HepG2 (cell line): ENCODE results near the gene GLDN. TPM values are rescaled to one million over a fixed set of nuclear protein-coding genes. Genes with fewer than 3 reads are reported as not detected.

Experiments used
- ATAC-seq: fragments of 200-7000 bp; cut with Tn5 transposase; 3 replicates; pipeline ENCODE4 v1.9.1; 2020; ENCODE audit warnings: mild to moderate bottlenecking, moderate library complexity
- BruUV-seq: library from RNA; stranded (reverse); fragments of 400-500 nt; replicated peaks from 2 replicates; lab custom pipeline; 2021; lab: Mats Ljungman, UMichigan
- CTCF ChIA-PET: fragments of 300-600 bp; formaldehyde crosslinking; extraction: SDS; loops from one replicate; lab custom pipeline; 2021; ENCODE audit warnings: low total read pairs, inconsistent platforms, low intra/inter-chr PET ratio; lab: Yijun Ruan, JAX
- POLR2A ChIA-PET: fragments of 350-600 bp; sonication (Branson Sonifier 250); formaldehyde crosslinking; loops from one replicate; lab custom pipeline; 2020; ENCODE audit warnings: antibody characterized with exemption, inconsistent platforms; lab: Yijun Ruan, JAX
- DNase-seq: peaks from one replicate; pipeline ENCODE4 v3.0.0-alpha.2; 2015; ENCODE audit warnings: low spot score
- FAIRE-seq: peaks from 3 replicates; lab custom pipeline; 2011; peaks lifted over from hg19 to GRCh38; lab: Jason Lieb, UNC
- H2AFZ ChIP-seq: one replicate; pipeline ENCODE4 v1.6.1; 2011; ENCODE audit warnings: low read length, inconsistent platforms
- H3K27ac ChIP-seq: fragments of 300-600 bp; 3 replicates; pipeline ENCODE4 v1.8.0; 2011; ENCODE audit warnings: mixed run types, mild to moderate bottlenecking, mixed read lengths, low read length, inconsistent platforms; ENCODE audit not compliant: insufficient read depth; ENCODE audit errors: extremely low read length
- H3K27me3 ChIP-seq, 2 experiments: fragments of 200-600 bp in 1 of 2; 2 replicates in 1 of 2; 3 replicates in 1 of 2; pipeline versions ENCODE4 v1.6.0 to v1.8.0; 2011; ENCODE audit warnings: low read length in 2 of 2, mild to moderate bottlenecking in 2 of 2, moderate library complexity in 2 of 2, inconsistent platforms in 1 of 2; ENCODE audit not compliant: insufficient read depth in 2 of 2, control insufficient read depth in 1 of 2
- H3K36me3 ChIP-seq, 2 experiments: fragments of 200-600 bp in 1 of 2; replicated peaks in 1 of 2; 2 replicates in 1 of 2; 3 replicates in 1 of 2; pipeline versions ENCODE4 v1.5.1 to v1.8.0; 2011; ENCODE audit warnings: low read length in 2 of 2, inconsistent platforms in 1 of 2; ENCODE audit not compliant: insufficient read depth in 2 of 2, control insufficient read depth in 1 of 2
- H3K4me1 ChIP-seq: 2 replicates; pipeline ENCODE4 v1.5.1; 2012; ENCODE audit warnings: low read length, inconsistent platforms; ENCODE audit not compliant: insufficient read depth
- H3K4me2 ChIP-seq: 2 replicates; pipeline ENCODE4 v1.6.0; 2011; ENCODE audit warnings: low read depth, low read length, inconsistent platforms
- H3K4me3 ChIP-seq, 3 experiments: fragments of 200-600 bp in 1 of 3; sonication (generic), shearing (Covaris generic) in 1 of 3; replicated peaks in 1 of 3; 2 replicates each; pipeline ENCODE4 v1.5.1; 2011 to 2016; ENCODE audit warnings: low read length in 3 of 3, inconsistent platforms in 2 of 3, low read depth in 2 of 3, mild to moderate bottlenecking in 2 of 3, control low read depth in 1 of 3, mixed read lengths in 1 of 3; ENCODE audit not compliant: insufficient read depth in 1 of 3
- H3K79me2 ChIP-seq: one replicate; pipeline ENCODE4 v1.6.1; 2011; ENCODE audit warnings: low read length, inconsistent platforms; ENCODE audit not compliant: insufficient read depth
- H3K9ac ChIP-seq: 2 replicates; pipeline ENCODE4 v1.6.0; 2011; ENCODE audit warnings: mild to moderate bottlenecking, low read depth, low read length, inconsistent platforms; ENCODE audit not compliant: insufficient read depth
- H3K9me3 ChIP-seq: 2 replicates; pipeline ENCODE4 v1.5.1; 2012; ENCODE audit warnings: mild to moderate bottlenecking, low read length
- H4K20me1 ChIP-seq: 2 replicates; pipeline ENCODE4 v1.6.0; 2011; ENCODE audit warnings: inconsistent platforms, mild to moderate bottlenecking, low read length, moderate library complexity; ENCODE audit not compliant: insufficient read depth
- CAMTA2 ChIP-seq: sonication (generic); formaldehyde crosslinking; IDR thresholded peaks from 2 replicates; pipeline ENCODE4 v1.4.0; 2020; ENCODE audit warnings: mild to moderate bottlenecking, missing genetic modification reagents, borderline replicate concordance
- CSRNP2 ChIP-seq: sonication (generic); formaldehyde crosslinking; conservative IDR thresholded peaks from 2 replicates; pipeline ENCODE4 v1.8.0; 2022; ENCODE audit warnings: low read depth, missing genetic modification reagents
- GATAD2A ChIP-seq: IDR thresholded peaks from 2 replicates; pipeline ENCODE4 v1.6.1; 2016
- HINFP ChIP-seq: sonication (generic); formaldehyde crosslinking; IDR thresholded peaks from 2 replicates; pipeline ENCODE4 v1.4.0; 2020; ENCODE audit warnings: low read depth, mild to moderate bottlenecking, missing genetic modification reagents
- LCORL ChIP-seq, 2 experiments: fragments of 450-650 bp in 1 of 2; sonication (generic) in 1 of 2; formaldehyde crosslinking in 1 of 2; IDR thresholded peaks; 2 replicates each; pipeline versions ENCODE4 v1.5.0 to v1.6.1; 2017 to 2020; ENCODE audit warnings: antibody characterized with exemption in 1 of 2, missing genetic modification reagents in 1 of 2
- MEF2D ChIP-seq: sonication (generic); formaldehyde crosslinking; IDR thresholded peaks from 2 replicates; pipeline ENCODE4 v1.5.1; 2020; ENCODE audit warnings: mild to moderate bottlenecking, missing genetic modification reagents
- MIER2 ChIP-seq: IDR thresholded peaks from 2 replicates; pipeline ENCODE4 v1.6.1; 2016; ENCODE audit warnings: missing biosample characterization, missing genetic modification reagents
- NFIB ChIP-seq: sonication (generic); formaldehyde crosslinking; IDR thresholded peaks from 2 replicates; pipeline ENCODE4 v1.9.0; 2021; ENCODE audit warnings: missing genetic modification reagents, mild to moderate bottlenecking, borderline replicate concordance
- RBFOX2 ChIP-seq: fragments of 200-400 bp; formaldehyde crosslinking; IDR thresholded peaks from 2 replicates; pipeline ENCODE4 v1.6.1; 2017; ENCODE audit warnings: low read depth, mild to moderate bottlenecking, low read length
- SMARCE1 ChIP-seq: fragments of 450-650 bp; IDR thresholded peaks from 2 replicates; pipeline ENCODE4 v1.6.1; 2017; ENCODE audit warnings: borderline replicate concordance
- TFDP1 ChIP-seq: IDR thresholded peaks from 2 replicates; pipeline ENCODE4 v1.6.1; 2016; ENCODE audit warnings: missing compliant biosample characterization, missing genetic modification reagents, borderline replicate concordance
- TOE1 ChIP-seq: sonication (generic); formaldehyde crosslinking; IDR thresholded peaks from 2 replicates; pipeline ENCODE4 v1.4.0; 2020; ENCODE audit warnings: mild to moderate bottlenecking, missing genetic modification reagents
- ZBTB44 ChIP-seq: sonication (generic); formaldehyde crosslinking; IDR thresholded peaks from 2 replicates; pipeline ENCODE4 v1.4.0; 2020; ENCODE audit warnings: missing genetic modification reagents
- ZNF687 ChIP-seq: sonication (generic); formaldehyde crosslinking; IDR thresholded peaks from 2 replicates; pipeline ENCODE4 v1.5.1; 2020; ENCODE audit warnings: mild to moderate bottlenecking, missing genetic modification reagents, moderate library complexity
- WGBS: methylation state at CpG from one replicate; pipeline ENCODE4 v1.1.6; 2017; ENCODE audit warnings: low lambda C conversion rate; 5-methylcytosine and 5-hydroxymethylcytosine counted together
- in situ Hi-C: cut with HindIII; loops from 2 replicates; pipeline ENCODE4 v1.10.0; 2017; ENCODE audit warnings: low pct_unique_long_range_greater_than_20kb; ENCODE audit not compliant: extremely low pct_ligation_motif_present
- intact Hi-C: fragments of 100-400 bp; cut with micrococcal nuclease; formaldehyde crosslinking; loops from one replicate; pipeline ENCODE4 v1.10.0; 2022; ENCODE audit not compliant: unreplicated experiment
- polyA plus RNA-seq, 8 experiments: library from polyadenylated mRNA; depleted of rRNA in 3 of 8; stranded (reverse) in 7 of 8; unstranded in 1 of 8; fragments of >200 nt; fragmentation: Illumina TruSeq in 4 of 8; extraction: Trizol in 4 of 8; gene quantifications; 2 replicates each; pipeline versions ENCODE4 v1.2.1 to v1.2.3, GENCODE V29; 2011 to 2016; ENCODE audit warnings: low read depth in 4 of 8, missing spikeins in 1 of 8, mixed read lengths in 1 of 8; ENCODE audit not compliant: insufficient read depth in 1 of 8
- total RNA-seq, 5 experiments: library from RNA; depleted of rRNA; stranded (reverse); fragments of >200 nt; fragmentation: Illumina TruSeq; extraction: Trizol; gene quantifications; 2 replicates each; pipeline ENCODE4 v1.2.3, GENCODE V29; 2016; ENCODE audit warnings: low read depth in 1 of 5

GLDN gene
- total and polyA plus RNA-seq, 2 of the 13 experiments (the other 11 are each of a cell fraction or from before 2014, with no cell fraction given) = 0.86 to 1.0 TPM

- H3K4me3 ChIP-seq = no peak overlapping the region
- H3K4me2 ChIP-seq = no peak overlapping the region
- no peak overlapping the region for H3K9ac ChIP-seq
- DNase-seq = no peak
- no peaks in the 10 kb centered on the region for H3K9me3 ChIP-seq
- no peaks in the 10 kb centered on the region for H3K36me3 ChIP-seq
- BruUV-seq = no TSS peak
- in situ Hi-C loops = no loop called here
- no peaks in the 10 kb centered on the region for H4K20me1 ChIP-seq
- no peak for ATAC-seq
- intact Hi-C loops = no loop called here
- ChIA-PET POLR2A (no interaction called here), CTCF (no interaction called here)
- no peak overlapping the region for H2AFZ ChIP-seq
- no peak overlapping the region for H3K27ac ChIP-seq
- peaks cover 46% of the 10 kb centered on the region for H3K4me1 ChIP-seq
- H3K79me2 ChIP-seq = no peaks in the 10 kb centered on the region
- FAIRE-seq = no peak
- 78% methylated on average over 6 of the region's 6 CpGs for WGBS
- no peaks in the 10 kb centered on the region; a peak in 1 of 5 replicates for H3K27me3 ChIP-seq
- TF ChIP-seq CSRNP2 (CRISPR knock-in tag) (no peak), LCORL (IDR thresholded peaks at IDR 0.05) (no peak), LCORL (CRISPR knock-in tag; IDR thresholded peaks at IDR 0.05) (no peak), NFIB (CRISPR knock-in tag) (no peak), ZBTB44 (CRISPR knock-in tag) (no peak), GATAD2A (CRISPR knock-in tag) (no peak), TOE1 (no peak), TFDP1 (no peak), SMARCE1 (no peak), CAMTA2 (CRISPR knock-in tag) (no peak), HINFP (CRISPR knock-in tag) (no peak), MEF2D (CRISPR knock-in tag) (no peak), MIER2 (CRISPR knock-in tag) (no peak), RBFOX2 (no peak), ZNF687 (CRISPR knock-in tag) (no peak)
Measured at GRCh38 chr15:51302480-51302879, 39.0 kb upstream of the GLDN start.
